ENCODE results near the gene SRMS. TPM values are rescaled to one million over a fixed set of nuclear protein-coding genes. Genes with fewer than 3 reads are reported as not detected.
"Not testable (repeated sequence)": the region's sequence is repeated elsewhere in the genome, so short reads cannot be mapped to it uniquely, and the experiment has no call there.

Gene SRMS
- total RNA-seq, 4 donors from 2014 or later: not detected

GRCh38 chr20:63518351-63518861 is 29.1 kb downstream of the SRMS start:
- 77 to 79% methylated on average over 16 to 19 of the region's 20 CpGs for WGBS, 2 donors
- H3K36me3 ChIP-seq: peaks cover 0 to 25% (median 0%) of the 10 kb centered on the region in 3 donors

GRCh38 chr20:63517376-63518309 is 29.9 kb downstream of the SRMS start:
- DNase-seq (ENCODE audit: low spot score in 2 of 2): no peak
- H3K4me3 ChIP-seq: no peak overlapping the region
- WGBS, 2 donors: 90 to 93% methylated on average over 27 to 31 of the region's 32 CpGs
- H3K9me3 ChIP-seq: no peaks in the 10 kb centered on the region
- H3K36me3 ChIP-seq: peaks cover 0 to 17% (median 0%) of the 10 kb centered on the region in 3 donors
- TF ChIP-seq EP300 (IDR thresholded peaks at IDR 0.05) (no peak), POLR2A (IDR thresholded peaks at IDR 0.05) (no peak), CTCF (IDR thresholded peaks at IDR 0.05) (no peak)
- peaks cover 0 to 29% (median 14%) of the 10 kb centered on the region in 4 donors for H3K4me1 ChIP-seq
- no peak overlapping the region for H3K27ac ChIP-seq
- H3K27me3 ChIP-seq: peaks cover 0 to 10% of the 10 kb centered on the region in 2 donors

More at GRCh38 chr20:63518351-63518861, 29.1 kb downstream of the SRMS start:
- no peak for DNase-seq (ENCODE audit: low spot score in 2 of 2)
- Histone ChIP-seq H3K4me3 (no peak overlapping the region), H3K4me1 (peaks cover 0 to 34% (median 16%) of the 10 kb centered on the region in 4 donors), H3K9me3 (peaks cover 0 to 6% (median 0%) of the 10 kb centered on the region in 4 donors), H3K27me3 (peaks cover 0 to 4% of the 10 kb centered on the region in 2 donors), H3K27ac (no peak overlapping the region)
- TF ChIP-seq POLR2A (IDR thresholded peaks at IDR 0.05) (no peak), EP300 (IDR thresholded peaks at IDR 0.05) (no peak), CTCF (IDR thresholded peaks at IDR 0.05) (no peak)

- not testable (repeated sequence) for H3K4me1 ChIP-seq; H3K27ac ChIP-seq; H3K4me3 ChIP-seq; DNase-seq (ENCODE audit: low spot score in 2 of 2); H3K9me3 ChIP-seq; H3K36me3 ChIP-seq
- peaks cover 0 to 26% of the 10 kb centered on the region in 2 donors for H3K27me3 ChIP-seq
- 72 to 73% methylated on average over 10 of the region's 10 CpGs for WGBS, 2 donors
Measured at GRCh38 chr20:63514520-63514919, 33.0 kb downstream of the SRMS start.

- no peak for DNase-seq (ENCODE audit: low spot score in 2 of 2)
- peaks cover 0 to 32% of the 10 kb centered on the region in 2 donors for H3K27me3 ChIP-seq
- H3K4me1 ChIP-seq: no peaks in the 10 kb centered on the region
- no peak overlapping the region for H3K4me3 ChIP-seq
- H3K36me3 ChIP-seq: peaks cover 0 to 5% (median 0%) of the 10 kb centered on the region in 3 donors
- WGBS, 2 donors: 78 to 83% methylated on average over 3 of the region's 3 CpGs
- no peak overlapping the region for H3K27ac ChIP-seq
- TF ChIP-seq CTCF (IDR thresholded peaks at IDR 0.05): no peak
- no peak for TF ChIP-seq POLR2A (IDR thresholded peaks at IDR 0.05)
- TF ChIP-seq EP300 (IDR thresholded peaks at IDR 0.05): no peak
- peaks cover 0 to 2% (median 0%) of the 10 kb centered on the region in 4 donors for H3K9me3 ChIP-seq
Measured at GRCh38 chr20:63513207-63513606, 34.3 kb downstream of the SRMS start.

- Histone ChIP-seq H3K27me3 (peaks cover 0 to 31% of the 10 kb centered on the region in 2 donors), H3K27ac (no peak overlapping the region), H3K36me3 (no peaks in the 10 kb centered on the region), H3K9me3 (peaks cover 0 to 37% (median 0%) of the 10 kb centered on the region in 4 donors), H3K4me3 (no peak overlapping the region), H3K4me1 (no peaks in the 10 kb centered on the region)
- 81 to 82% methylated on average over 9 of the region's 9 CpGs for WGBS, 2 donors
- no peak for TF ChIP-seq CTCF (IDR thresholded peaks at IDR 0.05)
- no peak for TF ChIP-seq EP300 (IDR thresholded peaks at IDR 0.05)
- TF ChIP-seq POLR2A (IDR thresholded peaks at IDR 0.05): no peak
- no peak for DNase-seq (ENCODE audit: low spot score in 2 of 2)
Measured at GRCh38 chr20:63509088-63509564, 38.4 kb downstream of the SRMS start.
